WTC11 (cell line): Measurements from ENCODE around the gene P2RX3. TPM values are rescaled to one million over a fixed set of nuclear protein-coding genes. Genes with fewer than 3 reads are reported as not detected.

Experiments used
- ATAC-seq: fragments of 200-7000 bp; cut with Tn5 transposase; 2 replicates; pipeline ENCODE4 v1.10.0; 2021; ENCODE audit warnings: mild to moderate bottlenecking, moderate library complexity
- CTCF ChIA-PET: fragments of 300-600 bp; sonication (Branson Sonifier 250); formaldehyde crosslinking; loops from one replicate; lab custom pipeline; 2021; ENCODE audit warnings: antibody characterized with exemption; lab: Charles Lee
- POLR2A ChIA-PET: fragments of 350-600 bp; sonication (Branson Sonifier 250); formaldehyde crosslinking; loops from one replicate; lab custom pipeline; 2021; ENCODE audit warnings: antibody characterized with exemption; lab: Charles Lee
- DNase-seq: peaks from one replicate; pipeline ENCODE4 v3.0.0; 2021; ENCODE audit warnings: low spot score
- H3K27ac Mint-ChIP-seq: 2 replicates; pipeline ENCODE4 v1.8.0; 2021; ENCODE audit warnings: mixed read lengths
- H3K27me3 Mint-ChIP-seq: 2 replicates; pipeline ENCODE4 v1.8.0; 2021; ENCODE audit warnings: low read depth, mild to moderate bottlenecking, moderate library complexity, mixed read lengths
- H3K36me3 Mint-ChIP-seq: 2 replicates; pipeline ENCODE4 v1.8.0; 2021; ENCODE audit warnings: mixed read lengths
- H3K4me1 Mint-ChIP-seq: 2 replicates; pipeline ENCODE4 v1.8.0; 2022; ENCODE audit warnings: mixed read lengths
- H3K4me3 Mint-ChIP-seq: 2 replicates; pipeline ENCODE4 v1.8.0; 2021; ENCODE audit warnings: mild to moderate bottlenecking, moderate library complexity, mixed read lengths
- H3K9me3 Mint-ChIP-seq: 2 replicates; pipeline ENCODE4 v1.8.0; 2021; ENCODE audit warnings: mixed read lengths
- CREB1 ChIP-seq: sonication (generic); formaldehyde crosslinking; IDR thresholded peaks from 2 replicates; pipeline ENCODE4 v1.8.0; 2023; ENCODE audit warnings: mild to moderate bottlenecking, missing genetic modification reagents
- ELF4 ChIP-seq: sonication (generic); formaldehyde crosslinking; IDR thresholded peaks from 2 replicates; pipeline ENCODE4 v1.8.1; 2022; ENCODE audit warnings: low read depth, mild to moderate bottlenecking, moderate library complexity, missing genetic modification reagents
- ETV6 ChIP-seq: sonication (generic); formaldehyde crosslinking; IDR thresholded peaks from 2 replicates; pipeline ENCODE4 v1.8.1; 2022; ENCODE audit warnings: mild to moderate bottlenecking, missing genetic modification reagents
- GRHL2 ChIP-seq: fragments of 250-450 bp; sonication (Bioruptor Pico); IDR thresholded peaks from 2 replicates; pipeline ENCODE4 v1.8.0; 2022; ENCODE audit warnings: mild to moderate bottlenecking, moderate library complexity; ENCODE audit not compliant: insufficient replicate concordance, severe bottlenecking
- HMGA2 ChIP-seq: fragments of 250-450 bp; sonication (Bioruptor Pico); IDR thresholded peaks from 2 replicates; pipeline ENCODE4 v1.4.0; 2021; ENCODE audit warnings: mild to moderate bottlenecking, moderate library complexity
- MXD4 ChIP-seq: fragments of 250-450 bp; sonication (Bioruptor Pico); IDR thresholded peaks from 2 replicates; pipeline ENCODE4 v1.8.0; 2021; ENCODE audit warnings: mild to moderate bottlenecking, moderate library complexity, borderline replicate concordance
- SOX15 ChIP-seq: fragments of 250-450 bp; sonication (Bioruptor Pico); IDR thresholded peaks from 2 replicates; pipeline ENCODE4 v1.9.0; 2021; ENCODE audit warnings: mild to moderate bottlenecking
- ZNF121 ChIP-seq: sonication (generic); formaldehyde crosslinking; IDR thresholded peaks from 2 replicates; pipeline ENCODE4 v1.8.0; 2023; ENCODE audit warnings: missing genetic modification reagents
- ZNF232 ChIP-seq: sonication (generic); formaldehyde crosslinking; IDR thresholded peaks from 2 replicates; pipeline ENCODE4 v1.8.0; 2022; ENCODE audit warnings: mild to moderate bottlenecking, missing genetic modification reagents
- ZNF263 ChIP-seq: sonication (generic); formaldehyde crosslinking; IDR thresholded peaks from 2 replicates; pipeline ENCODE4 v1.8.1; 2022; ENCODE audit warnings: low read depth, mild to moderate bottlenecking, moderate library complexity, missing genetic modification reagents
- ZNF416 ChIP-seq: fragments of 250-450 bp; sonication (Bioruptor Pico); IDR thresholded peaks from 2 replicates; pipeline ENCODE4 v1.9.0; 2021; ENCODE audit warnings: mild to moderate bottlenecking, inconsistent platforms
- ZNF671 ChIP-seq: fragments of 250-450 bp; sonication (Bioruptor Pico); IDR thresholded peaks from 2 replicates; pipeline ENCODE4 v1.8.0; 2021; ENCODE audit warnings: mild to moderate bottlenecking
- total RNA-seq: library from RNA; stranded (reverse); gene quantifications from 3 replicates; pipeline ENCODE4 v1.2.3, GENCODE V29; 2021
- TF ChIP-seq, protein P1 (sequence below): sonication (generic); formaldehyde crosslinking; IDR thresholded peaks from 2 replicates; pipeline ENCODE4 v1.8.1; 2023; ENCODE audit warnings: mild to moderate bottlenecking, missing genetic modification reagents, moderate library complexity
- TF ChIP-seq, protein P2 (sequence below): fragments of 250-450 bp; sonication (Bioruptor Pico); IDR thresholded peaks from 2 replicates; pipeline ENCODE4 v1.9.0; 2021; ENCODE audit warnings: mild to moderate bottlenecking, borderline replicate concordance
- TF ChIP-seq, protein P3 (sequence below): sonication (generic); formaldehyde crosslinking; IDR thresholded peaks from 2 replicates; pipeline ENCODE4 v1.8.0; 2022; ENCODE audit warnings: mild to moderate bottlenecking, missing genetic modification reagents
- TF ChIP-seq, protein P4 (sequence below): sonication (generic); formaldehyde crosslinking; IDR thresholded peaks from 2 replicates; pipeline ENCODE4 v1.8.0; 2022; ENCODE audit warnings: mild to moderate bottlenecking, missing genetic modification reagents
- TF ChIP-seq, protein P5 (sequence below): fragments of 250-450 bp; sonication (Bioruptor Pico); IDR thresholded peaks from 2 replicates; pipeline ENCODE4 v1.9.0; 2021; ENCODE audit warnings: mild to moderate bottlenecking
- TF ChIP-seq, protein P6 (sequence below): sonication (generic); formaldehyde crosslinking; IDR thresholded peaks from 2 replicates; pipeline ENCODE4 v1.8.0; 2022; ENCODE audit warnings: mild to moderate bottlenecking, missing genetic modification reagents
- TF ChIP-seq, protein P7 (sequence below): fragments of 250-450 bp; sonication (Bioruptor Pico); IDR thresholded peaks from 2 replicates; pipeline ENCODE4 v1.8.0; 2021; ENCODE audit warnings: mild to moderate bottlenecking

P2RX3 gene
- total RNA-seq, 1 experiment from 2014 or later, result 0.26 TPM

DNA sequence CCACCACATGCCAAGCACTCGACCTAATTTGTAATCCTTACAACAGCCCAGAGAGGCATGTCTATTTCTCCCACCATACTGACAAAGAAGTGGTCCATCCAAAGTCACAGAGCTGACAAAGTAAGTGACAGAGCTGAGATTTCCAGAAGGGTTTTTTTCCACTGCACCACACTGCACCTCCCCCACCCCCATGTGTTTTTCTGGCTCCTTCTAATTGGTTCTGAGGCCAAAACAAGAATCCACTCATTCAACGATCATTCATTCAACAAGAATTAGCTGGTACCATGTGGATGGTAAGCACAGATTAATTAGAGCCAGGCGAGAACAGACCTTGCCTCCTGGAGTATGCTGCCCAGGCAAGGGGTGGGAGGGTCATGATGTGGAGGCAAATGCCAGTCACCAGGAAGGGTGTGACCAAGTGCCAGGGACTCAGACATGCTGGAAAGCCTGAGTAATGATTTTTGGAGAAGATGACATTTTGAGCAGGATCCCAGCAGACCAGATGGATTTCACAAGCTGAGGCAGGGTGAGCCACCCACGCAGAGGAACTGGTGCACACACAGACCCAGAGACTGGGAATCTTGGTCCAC is 67.2 kb downstream of the P2RX3 start:
- H3K4me1 Mint-ChIP-seq, result no peaks in the 10 kb centered on the region
- H3K4me3 Mint-ChIP-seq, result no peak overlapping the region
- H3K27me3 Mint-ChIP-seq, result peaks cover 7% of the 10 kb centered on the region; the same call in 1 of the 2 replicates
- no peaks in the 10 kb centered on the region for H3K9me3 Mint-ChIP-seq
- ChIA-PET CTCF (no interaction called here), POLR2A (no interaction called here)
- no peak overlapping the region for H3K27ac Mint-ChIP-seq
- no peak for ATAC-seq
- DNase-seq, result no peak
- peaks cover 19% of the 10 kb centered on the region for H3K36me3 Mint-ChIP-seq
- TF ChIP-seq, protein P1, sequence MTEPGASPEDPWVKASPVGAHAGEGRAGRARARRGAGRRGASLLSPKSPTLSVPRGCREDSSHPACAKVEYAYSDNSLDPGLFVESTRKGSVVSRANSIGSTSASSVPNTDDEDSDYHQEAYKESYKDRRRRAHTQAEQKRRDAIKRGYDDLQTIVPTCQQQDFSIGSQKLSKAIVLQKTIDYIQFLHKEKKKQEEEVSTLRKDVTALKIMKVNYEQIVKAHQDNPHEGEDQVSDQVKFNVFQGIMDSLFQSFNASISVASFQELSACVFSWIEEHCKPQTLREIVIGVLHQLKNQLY (CRISPR knock-in tag), result no peak
- TF ChIP-seq ETV6 (CRISPR knock-in tag) (no peak), ZNF671 (no peak), ZNF232 (CRISPR knock-in tag) (no peak), SOX15 (CRISPR knock-in tag) (no peak), ZNF416 (CRISPR knock-in tag) (no peak), MXD4 (CRISPR knock-in tag) (no peak), CREB1 (CRISPR knock-in tag) (no peak), GRHL2 (CRISPR knock-in tag) (no peak), ELF4 (no peak), ZNF263 (no peak), ZNF121 (CRISPR knock-in tag) (no peak), HMGA2 (CRISPR knock-in tag) (no peak)
- TF ChIP-seq, protein P2, sequence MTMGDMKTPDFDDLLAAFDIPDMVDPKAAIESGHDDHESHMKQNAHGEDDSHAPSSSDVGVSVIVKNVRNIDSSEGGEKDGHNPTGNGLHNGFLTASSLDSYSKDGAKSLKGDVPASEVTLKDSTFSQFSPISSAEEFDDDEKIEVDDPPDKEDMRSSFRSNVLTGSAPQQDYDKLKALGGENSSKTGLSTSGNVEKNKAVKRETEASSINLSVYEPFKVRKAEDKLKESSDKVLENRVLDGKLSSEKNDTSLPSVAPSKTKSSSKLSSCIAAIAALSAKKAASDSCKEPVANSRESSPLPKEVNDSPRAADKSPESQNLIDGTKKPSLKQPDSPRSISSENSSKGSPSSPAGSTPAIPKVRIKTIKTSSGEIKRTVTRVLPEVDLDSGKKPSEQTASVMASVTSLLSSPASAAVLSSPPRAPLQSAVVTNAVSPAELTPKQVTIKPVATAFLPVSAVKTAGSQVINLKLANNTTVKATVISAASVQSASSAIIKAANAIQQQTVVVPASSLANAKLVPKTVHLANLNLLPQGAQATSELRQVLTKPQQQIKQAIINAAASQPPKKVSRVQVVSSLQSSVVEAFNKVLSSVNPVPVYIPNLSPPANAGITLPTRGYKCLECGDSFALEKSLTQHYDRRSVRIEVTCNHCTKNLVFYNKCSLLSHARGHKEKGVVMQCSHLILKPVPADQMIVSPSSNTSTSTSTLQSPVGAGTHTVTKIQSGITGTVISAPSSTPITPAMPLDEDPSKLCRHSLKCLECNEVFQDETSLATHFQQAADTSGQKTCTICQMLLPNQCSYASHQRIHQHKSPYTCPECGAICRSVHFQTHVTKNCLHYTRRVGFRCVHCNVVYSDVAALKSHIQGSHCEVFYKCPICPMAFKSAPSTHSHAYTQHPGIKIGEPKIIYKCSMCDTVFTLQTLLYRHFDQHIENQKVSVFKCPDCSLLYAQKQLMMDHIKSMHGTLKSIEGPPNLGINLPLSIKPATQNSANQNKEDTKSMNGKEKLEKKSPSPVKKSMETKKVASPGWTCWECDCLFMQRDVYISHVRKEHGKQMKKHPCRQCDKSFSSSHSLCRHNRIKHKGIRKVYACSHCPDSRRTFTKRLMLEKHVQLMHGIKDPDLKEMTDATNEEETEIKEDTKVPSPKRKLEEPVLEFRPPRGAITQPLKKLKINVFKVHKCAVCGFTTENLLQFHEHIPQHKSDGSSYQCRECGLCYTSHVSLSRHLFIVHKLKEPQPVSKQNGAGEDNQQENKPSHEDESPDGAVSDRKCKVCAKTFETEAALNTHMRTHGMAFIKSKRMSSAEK (CRISPR knock-in tag), result no peak
- TF ChIP-seq, protein P3, sequence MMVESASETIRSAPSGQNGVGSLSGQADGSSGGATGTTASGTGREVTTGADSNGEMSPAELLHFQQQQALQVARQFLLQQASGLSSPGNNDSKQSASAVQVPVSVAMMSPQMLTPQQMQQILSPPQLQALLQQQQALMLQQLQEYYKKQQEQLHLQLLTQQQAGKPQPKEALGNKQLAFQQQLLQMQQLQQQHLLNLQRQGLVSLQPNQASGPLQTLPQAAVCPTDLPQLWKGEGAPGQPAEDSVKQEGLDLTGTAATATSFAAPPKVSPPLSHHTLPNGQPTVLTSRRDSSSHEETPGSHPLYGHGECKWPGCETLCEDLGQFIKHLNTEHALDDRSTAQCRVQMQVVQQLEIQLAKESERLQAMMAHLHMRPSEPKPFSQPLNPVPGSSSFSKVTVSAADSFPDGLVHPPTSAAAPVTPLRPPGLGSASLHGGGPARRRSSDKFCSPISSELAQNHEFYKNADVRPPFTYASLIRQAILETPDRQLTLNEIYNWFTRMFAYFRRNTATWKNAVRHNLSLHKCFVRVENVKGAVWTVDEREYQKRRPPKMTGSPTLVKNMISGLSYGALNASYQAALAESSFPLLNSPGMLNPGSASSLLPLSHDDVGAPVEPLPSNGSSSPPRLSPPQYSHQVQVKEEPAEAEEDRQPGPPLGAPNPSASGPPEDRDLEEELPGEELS, result no peak
- TF ChIP-seq, protein P4, sequence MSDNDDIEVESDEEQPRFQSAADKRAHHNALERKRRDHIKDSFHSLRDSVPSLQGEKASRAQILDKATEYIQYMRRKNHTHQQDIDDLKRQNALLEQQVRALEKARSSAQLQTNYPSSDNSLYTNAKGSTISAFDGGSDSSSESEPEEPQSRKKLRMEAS (CRISPR knock-in tag), result no peak
- TF ChIP-seq, protein P5, sequence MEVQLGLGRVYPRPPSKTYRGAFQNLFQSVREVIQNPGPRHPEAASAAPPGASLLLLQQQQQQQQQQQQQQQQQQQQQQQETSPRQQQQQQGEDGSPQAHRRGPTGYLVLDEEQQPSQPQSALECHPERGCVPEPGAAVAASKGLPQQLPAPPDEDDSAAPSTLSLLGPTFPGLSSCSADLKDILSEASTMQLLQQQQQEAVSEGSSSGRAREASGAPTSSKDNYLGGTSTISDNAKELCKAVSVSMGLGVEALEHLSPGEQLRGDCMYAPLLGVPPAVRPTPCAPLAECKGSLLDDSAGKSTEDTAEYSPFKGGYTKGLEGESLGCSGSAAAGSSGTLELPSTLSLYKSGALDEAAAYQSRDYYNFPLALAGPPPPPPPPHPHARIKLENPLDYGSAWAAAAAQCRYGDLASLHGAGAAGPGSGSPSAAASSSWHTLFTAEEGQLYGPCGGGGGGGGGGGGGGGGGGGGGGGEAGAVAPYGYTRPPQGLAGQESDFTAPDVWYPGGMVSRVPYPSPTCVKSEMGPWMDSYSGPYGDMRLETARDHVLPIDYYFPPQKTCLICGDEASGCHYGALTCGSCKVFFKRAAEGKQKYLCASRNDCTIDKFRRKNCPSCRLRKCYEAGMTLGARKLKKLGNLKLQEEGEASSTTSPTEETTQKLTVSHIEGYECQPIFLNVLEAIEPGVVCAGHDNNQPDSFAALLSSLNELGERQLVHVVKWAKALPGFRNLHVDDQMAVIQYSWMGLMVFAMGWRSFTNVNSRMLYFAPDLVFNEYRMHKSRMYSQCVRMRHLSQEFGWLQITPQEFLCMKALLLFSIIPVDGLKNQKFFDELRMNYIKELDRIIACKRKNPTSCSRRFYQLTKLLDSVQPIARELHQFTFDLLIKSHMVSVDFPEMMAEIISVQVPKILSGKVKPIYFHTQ (CRISPR knock-in tag), result no peak
- TF ChIP-seq, protein P6, sequence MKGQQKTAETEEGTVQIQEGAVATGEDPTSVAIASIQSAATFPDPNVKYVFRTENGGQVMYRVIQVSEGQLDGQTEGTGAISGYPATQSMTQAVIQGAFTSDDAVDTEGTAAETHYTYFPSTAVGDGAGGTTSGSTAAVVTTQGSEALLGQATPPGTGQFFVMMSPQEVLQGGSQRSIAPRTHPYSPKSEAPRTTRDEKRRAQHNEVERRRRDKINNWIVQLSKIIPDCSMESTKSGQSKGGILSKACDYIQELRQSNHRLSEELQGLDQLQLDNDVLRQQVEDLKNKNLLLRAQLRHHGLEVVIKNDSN (CRISPR knock-in tag), result no peak
- TF ChIP-seq, protein P7, sequence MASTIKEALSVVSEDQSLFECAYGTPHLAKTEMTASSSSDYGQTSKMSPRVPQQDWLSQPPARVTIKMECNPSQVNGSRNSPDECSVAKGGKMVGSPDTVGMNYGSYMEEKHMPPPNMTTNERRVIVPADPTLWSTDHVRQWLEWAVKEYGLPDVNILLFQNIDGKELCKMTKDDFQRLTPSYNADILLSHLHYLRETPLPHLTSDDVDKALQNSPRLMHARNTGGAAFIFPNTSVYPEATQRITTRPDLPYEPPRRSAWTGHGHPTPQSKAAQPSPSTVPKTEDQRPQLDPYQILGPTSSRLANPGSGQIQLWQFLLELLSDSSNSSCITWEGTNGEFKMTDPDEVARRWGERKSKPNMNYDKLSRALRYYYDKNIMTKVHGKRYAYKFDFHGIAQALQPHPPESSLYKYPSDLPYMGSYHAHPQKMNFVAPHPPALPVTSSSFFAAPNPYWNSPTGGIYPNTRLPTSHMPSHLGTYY (CRISPR knock-in tag), result no peak
